HUES64 (cell line): ENCODE measurements around the gene KCNQ1.

Experiments
- H3K27ac ChIP-seq: 2 replicates; pipeline ENCODE4 v1.7.0; 2013; ENCODE audit warnings: low read depth, low read length, inconsistent platforms
- H3K27me3 ChIP-seq: 2 replicates; pipeline ENCODE4 v1.6.1; 2013; ENCODE audit warnings: mild to moderate bottlenecking, low read length; ENCODE audit not compliant: insufficient read depth
- H3K36me3 ChIP-seq: 2 replicates; pipeline ENCODE4 v1.6.1; 2013; ENCODE audit warnings: mild to moderate bottlenecking, low read length; ENCODE audit not compliant: insufficient read depth
- H3K4me1 ChIP-seq: 2 replicates; pipeline ENCODE4 v1.6.1; 2013; ENCODE audit warnings: mild to moderate bottlenecking, low read length, moderate library complexity; ENCODE audit not compliant: insufficient read depth
- H3K4me3 ChIP-seq: 2 replicates; pipeline ENCODE4 v1.5.1; 2013; ENCODE audit warnings: mild to moderate bottlenecking, low read length, moderate library complexity
- H3K9ac ChIP-seq: 2 replicates; pipeline ENCODE4 v1.6.1; 2013; ENCODE audit warnings: mild to moderate bottlenecking, low read depth, low read length
- H3K9me3 ChIP-seq: 2 replicates; pipeline ENCODE4 v1.6.1; 2013; ENCODE audit warnings: low read depth, low read length; ENCODE audit not compliant: insufficient read depth
- WGBS: fragments of 150-250, 120-280 bp; methylation state at CpG from one replicate; pipeline ENCODE4 v1.1.7; 2013; ENCODE audit warnings: missing lambda C conversion rate; 5-methylcytosine and 5-hydroxymethylcytosine counted together

Gene KCNQ1

GRCh38 chr11:2704896-2705606, 260.2 kb downstream of the KCNQ1 start:
- Histone ChIP-seq H3K36me3 (no peaks in the 10 kb centered on the region), H3K27ac (no peak overlapping the region), H3K4me1 (peaks cover 17% of the 10 kb centered on the region), H3K27me3 (peaks cover 80% of the 10 kb centered on the region), H3K9ac (no peak overlapping the region), H3K4me3 (no peak overlapping the region), H3K9me3 (peaks cover 4% of the 10 kb centered on the region; the same call in 1 of the 2 replicates)
- WGBS, result 93% methylated on average over 14 of the region's 14 CpGs

GRCh38 chr11:2706321-2706720, 261.5 kb downstream of the KCNQ1 start:
- Histone ChIP-seq H3K27me3 (peaks cover 73% of the 10 kb centered on the region), H3K36me3 (no peaks in the 10 kb centered on the region), H3K4me1 (peaks cover 13% of the 10 kb centered on the region), H3K4me3 (no peak overlapping the region), H3K27ac (no peak overlapping the region), H3K9me3 (peaks cover 11% of the 10 kb centered on the region; the same call in 1 of the 2 replicates), H3K9ac (no peak overlapping the region)
- WGBS, result no CpG with 5 or more reads among the region's 1 CpG

GRCh38 chr11:2707736-2708135, 262.9 kb downstream of the KCNQ1 start:
- H3K9ac ChIP-seq, result no peak overlapping the region
- H3K4me1 ChIP-seq, result peaks cover 11% of the 10 kb centered on the region
- H3K36me3 ChIP-seq, result no peaks in the 10 kb centered on the region
- no peak overlapping the region for H3K27ac ChIP-seq
- WGBS, result 95% methylated on average over 7 of the region's 7 CpGs
- H3K9me3 ChIP-seq, result peaks cover 11% of the 10 kb centered on the region; the same call in 1 of the 2 replicates
- peaks cover 73% of the 10 kb centered on the region for H3K27me3 ChIP-seq
- H3K4me3 ChIP-seq, result no peak overlapping the region

GRCh38 chr11:2708151-2708581, 263.4 kb downstream of the KCNQ1 start:
- peaks cover 73% of the 10 kb centered on the region for H3K27me3 ChIP-seq
- 88% methylated on average over 11 of the region's 11 CpGs for WGBS
- peaks cover 10% of the 10 kb centered on the region for H3K4me1 ChIP-seq
- H3K9me3 ChIP-seq, result peaks cover 11% of the 10 kb centered on the region; the same call in 1 of the 2 replicates
- no peaks in the 10 kb centered on the region for H3K36me3 ChIP-seq
- no peak overlapping the region for H3K27ac ChIP-seq
- no peak overlapping the region for H3K9ac ChIP-seq
- H3K4me3 ChIP-seq, result no peak overlapping the region

- Histone ChIP-seq H3K4me3 (no peak overlapping the region), H3K4me1 (peaks cover 4% of the 10 kb centered on the region), H3K27me3 (peaks cover 72% of the 10 kb centered on the region), H3K9me3 (peaks cover 11% of the 10 kb centered on the region; the same call in 1 of the 2 replicates), H3K9ac (no peak overlapping the region), H3K27ac (no peak overlapping the region), H3K36me3 (no peaks in the 10 kb centered on the region)
- 84% methylated on average over 14 of the region's 14 CpGs for WGBS
Observed at GRCh38 chr11:2708757-2709281, 264.0 kb downstream of the KCNQ1 start.

- Histone ChIP-seq H3K27ac (no peak overlapping the region), H3K9ac (no peak overlapping the region), H3K4me3 (no peak overlapping the region), H3K27me3 (peaks cover 72% of the 10 kb centered on the region), H3K9me3 (peaks cover 11% of the 10 kb centered on the region; the same call in 1 of the 2 replicates), H3K36me3 (no peaks in the 10 kb centered on the region), H3K4me1 (no peaks in the 10 kb centered on the region)
- 83% methylated on average over 8 of the region's 8 CpGs for WGBS
Observed at GRCh38 chr11:2709429-2709828, 264.6 kb downstream of the KCNQ1 start.

GRCh38 chr11:2711161-2711560, 266.4 kb downstream of the KCNQ1 start:
- Histone ChIP-seq H3K4me1 (no peaks in the 10 kb centered on the region), H3K27ac (no peak overlapping the region), H3K9me3 (peaks cover 11% of the 10 kb centered on the region; the same call in 1 of the 2 replicates), H3K27me3 (peaks cover 78% of the 10 kb centered on the region), H3K36me3 (no peaks in the 10 kb centered on the region), H3K9ac (no peak overlapping the region), H3K4me3 (no peak overlapping the region)
- WGBS, result 98% methylated on average over 6 of the region's 6 CpGs

GRCh38 chr11:2713094-2713493, 268.3 kb downstream of the KCNQ1 start:
- Histone ChIP-seq H3K4me3 (no peak overlapping the region), H3K9me3 (peaks cover 11% of the 10 kb centered on the region; the same call in 1 of the 2 replicates), H3K27me3 (peaks cover 81% of the 10 kb centered on the region), H3K27ac (no peak overlapping the region), H3K9ac (no peak overlapping the region), H3K4me1 (0 out of 2 replicates have a peak, but pooled peaks cover 3% of the 10 kb centered on the region), H3K36me3 (no peaks in the 10 kb centered on the region)
- WGBS, result 91% methylated on average over 12 of the region's 12 CpGs

GRCh38 chr11:2713661-2714462, 269.1 kb downstream of the KCNQ1 start:
- Histone ChIP-seq H3K9ac (no peak overlapping the region), H3K9me3 (peaks cover 11% of the 10 kb centered on the region; the same call in 1 of the 2 replicates), H3K27me3 (peaks cover 82% of the 10 kb centered on the region), H3K4me3 (no peak overlapping the region), H3K4me1 (peaks cover 11% of the 10 kb centered on the region), H3K27ac (no peak overlapping the region), H3K36me3 (no peaks in the 10 kb centered on the region)
- WGBS, result 92% methylated on average over 26 of the region's 26 CpGs

GRCh38 chr11:2714463-2714800, 269.6 kb downstream of the KCNQ1 start:
- H3K4me1 ChIP-seq, result peaks cover 15% of the 10 kb centered on the region
- H3K27ac ChIP-seq, result no peak overlapping the region
- no peak overlapping the region for H3K9ac ChIP-seq
- peaks cover 87% of the 10 kb centered on the region for H3K27me3 ChIP-seq
- H3K9me3 ChIP-seq, result peaks cover 11% of the 10 kb centered on the region; the same call in 1 of the 2 replicates
- WGBS, result 95% methylated on average over 9 of the region's 9 CpGs
- H3K4me3 ChIP-seq, result no peak overlapping the region
- no peaks in the 10 kb centered on the region for H3K36me3 ChIP-seq

- H3K27ac ChIP-seq, result no peak overlapping the region
- peaks cover 19% of the 10 kb centered on the region for H3K4me1 ChIP-seq
- H3K9ac ChIP-seq, result no peak overlapping the region
- peaks cover 9% of the 10 kb centered on the region; the same call in 1 of the 2 replicates for H3K9me3 ChIP-seq
- no peaks in the 10 kb centered on the region for H3K36me3 ChIP-seq
- H3K27me3 ChIP-seq, result peaks cover 87% of the 10 kb centered on the region
- no peak overlapping the region for H3K4me3 ChIP-seq
- WGBS, result 96% methylated on average over 7 of the region's 7 CpGs
Observed at GRCh38 chr11:2714871-2715270, 270.1 kb downstream of the KCNQ1 start.
